Panc1 (cell line): ENCODE measurements around the gene PLB1. TPM values are rescaled to one million over a fixed set of nuclear protein-coding genes. Genes with fewer than 3 reads are reported as not detected.

Experiments
- ATAC-seq: fragments of 200-7000 bp; cut with Tn5 transposase; 2 replicates; pipeline ENCODE4 v1.9.1; 2020; ENCODE audit warnings: mild to moderate bottlenecking, moderate library complexity
- BruUV-seq: library from RNA; stranded (reverse); fragments of 400-500 nt; replicated peaks from 2 replicates; lab custom pipeline; 2021; lab: Mats Ljungman, UMichigan
- CTCF ChIA-PET: fragments of 300-600 bp; sonication (Branson Sonifier 250); formaldehyde crosslinking; loops from one replicate; lab custom pipeline; 2022; ENCODE audit warnings: antibody characterized with exemption; lab: Charles Lee
- POLR2A ChIA-PET: fragments of 300-600 bp; sonication (Branson Sonifier 250); formaldehyde crosslinking; loops from one replicate; lab custom pipeline; 2022; ENCODE audit warnings: antibody characterized with exemption; lab: Charles Lee
- DNase-seq: peaks from one replicate; pipeline ENCODE4 v3.0.0-alpha.2; 2010; ENCODE audit warnings: low read depth, low spot score
- H3K27ac ChIP-seq: 2 replicates; pipeline ENCODE4 v1.5.1; 2011; ENCODE audit warnings: mild to moderate bottlenecking, low read length, inconsistent platforms
- H3K27me3 ChIP-seq: fragments of 200-500 bp; sonication (Bioruptor generic); 2 replicates; pipeline ENCODE4 v1.6.0; 2014; ENCODE audit warnings: low read length, inconsistent platforms; ENCODE audit not compliant: control insufficient read depth, insufficient read depth
- H3K36me3 ChIP-seq: fragments of 200-500 bp; sonication (Bioruptor generic); 2 replicates; pipeline ENCODE4 v1.5.1; 2014; ENCODE audit warnings: inconsistent platforms, mild to moderate bottlenecking, low read length, moderate library complexity; ENCODE audit not compliant: control insufficient read depth, insufficient read depth
- H3K4me1 ChIP-seq: 2 replicates; pipeline ENCODE4 v1.5.1; 2011; ENCODE audit warnings: inconsistent platforms, mild to moderate bottlenecking, low read length, moderate library complexity; ENCODE audit not compliant: control insufficient read depth, insufficient read depth
- H3K4me3 ChIP-seq, 2 experiments: 2 replicates each; pipeline ENCODE4 v1.5.1; 2011 to 2012; ENCODE audit warnings: low read depth in 2 of 2, low read length in 2 of 2, mild to moderate bottlenecking in 2 of 2, inconsistent platforms in 1 of 2, moderate library complexity in 1 of 2
- H3K9me3 ChIP-seq: fragments of 200-500 bp; sonication (Bioruptor generic); 2 replicates; pipeline ENCODE4 v1.5.1; 2014; ENCODE audit warnings: low read depth, mild to moderate bottlenecking, inconsistent platforms, low read length, moderate library complexity; ENCODE audit not compliant: control insufficient read depth, insufficient read depth
- POLR2AphosphoS5 ChIP-seq: IDR thresholded peaks from 2 replicates; pipeline ENCODE4 v1.6.1; 2012; ENCODE audit warnings: mild to moderate bottlenecking, low read depth, low read length, moderate library complexity
- SIN3A ChIP-seq: IDR thresholded peaks from 2 replicates; pipeline ENCODE4 v1.6.1; 2012; ENCODE audit warnings: low read depth, mild to moderate bottlenecking, low read length, moderate library complexity, borderline replicate concordance; ENCODE audit not compliant: insufficient read depth
- TCF7L2 ChIP-seq: IDR thresholded peaks from 2 replicates; pipeline ENCODE4 v1.6.1; 2011; ENCODE audit warnings: mild to moderate bottlenecking, low read depth, low read length, inconsistent platforms
- in situ Hi-C: cut with HindIII; loops from 2 replicates; pipeline ENCODE4 v1.10.0; 2016; ENCODE audit warnings: low sequenced_read_pairs, low pct_unique_long_range_greater_than_20kb
- intact Hi-C: fragments of 100-400 bp; cut with micrococcal nuclease; formaldehyde crosslinking; loops from one replicate; pipeline ENCODE4 v1.10.0; 2022; ENCODE audit not compliant: unreplicated experiment
- total RNA-seq: library from RNA; stranded (reverse); gene quantifications from one replicate; pipeline ENCODE4 v1.2.1, GENCODE V29; 2021; ENCODE audit not compliant: unreplicated experiment
- TF ChIP-seq, protein P1 (sequence below): fragments of 450-650 bp; IDR thresholded peaks from 2 replicates; pipeline ENCODE4 v1.5.1; 2017; ENCODE audit warnings: mild to moderate bottlenecking
- TF ChIP-seq, protein P2 (sequence below), 2 experiments: IDR thresholded peaks; 2 replicates each; pipeline ENCODE4 v1.6.1; 2011 to 2012; ENCODE audit warnings: low read depth in 2 of 2, control low read depth in 1 of 2, low read length in 1 of 2, mild to moderate bottlenecking in 1 of 2, moderate library complexity in 1 of 2; ENCODE audit not compliant: insufficient read depth in 1 of 2

The PLB1 gene
- total RNA-seq, 1 experiment from 2014 or later: 0.80 TPM

DNA sequence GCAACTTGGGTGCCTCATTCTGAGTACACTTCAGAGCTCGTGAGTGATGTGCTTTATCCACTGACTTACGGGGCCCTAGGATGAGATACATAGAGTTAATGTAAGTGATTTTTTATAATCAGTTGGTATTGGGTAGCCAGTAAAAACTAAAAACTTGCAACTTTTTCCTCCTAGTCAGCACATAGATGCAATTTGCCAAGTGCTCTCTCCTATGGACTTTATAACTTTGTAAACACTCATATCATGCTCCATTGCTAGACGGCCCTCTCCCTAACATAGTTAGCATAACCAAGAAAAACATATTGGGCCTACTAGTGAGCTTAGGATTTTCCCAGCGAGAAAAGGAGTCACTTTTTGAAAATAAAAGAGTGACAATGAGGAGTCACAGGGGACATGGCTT, 60.4 kb downstream of the PLB1 start:
- H3K27ac ChIP-seq: no peak overlapping the region
- no peak for TF ChIP-seq POLR2AphosphoS5
- intact Hi-C loops (no loop called here), in situ Hi-C loops (no loop called here)
- BruUV-seq: no TSS peak
- ATAC-seq: no peak
- no peaks in the 10 kb centered on the region for H3K36me3 ChIP-seq
- CTCF ChIA-PET: no interaction called here
- H3K9me3 ChIP-seq: no peaks in the 10 kb centered on the region
- no peaks in the 10 kb centered on the region for H3K4me1 ChIP-seq
- H3K27me3 ChIP-seq: no peaks in the 10 kb centered on the region
- no peak overlapping the region for H3K4me3 ChIP-seq
- POLR2A ChIA-PET: no interaction called here
- no peak for DNase-seq

DNA sequence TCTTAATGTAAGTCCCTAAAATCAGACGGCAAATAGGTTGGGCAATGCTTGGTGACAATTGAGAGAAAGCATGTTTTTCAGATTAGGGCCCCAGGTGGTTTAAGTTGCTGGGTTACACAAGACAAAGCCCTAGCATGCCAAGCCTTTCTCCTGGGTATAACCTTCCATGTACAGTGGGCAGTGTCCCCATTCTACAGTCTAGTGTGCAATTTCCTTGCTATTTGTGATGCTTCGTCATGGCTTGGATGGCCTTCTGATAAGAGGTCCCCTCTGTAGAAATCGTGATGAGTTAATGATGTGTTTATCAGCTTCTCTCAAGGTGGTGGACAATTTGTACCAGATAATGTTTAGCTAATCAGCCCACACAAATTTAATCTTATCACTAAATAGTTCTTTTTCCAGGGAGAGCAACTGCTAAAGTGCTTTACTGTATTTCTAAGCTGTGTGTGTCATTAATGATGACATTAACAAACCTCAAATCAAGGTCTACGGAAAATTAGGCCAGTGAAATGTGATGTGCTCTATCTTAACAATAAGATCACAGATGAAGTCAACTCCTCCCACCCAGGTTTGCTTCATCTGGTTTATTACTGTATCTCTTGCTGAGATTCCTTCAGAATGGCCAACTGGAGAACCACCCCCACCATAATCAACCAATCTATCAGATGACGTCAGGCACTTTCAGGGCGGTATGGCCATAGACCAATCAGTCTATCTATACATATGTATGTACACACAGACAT, 61.7 kb downstream of the PLB1 start:
- no peak overlapping the region for H3K27ac ChIP-seq
- TF ChIP-seq TCF7L2: no peak
- TF ChIP-seq, protein P1, sequence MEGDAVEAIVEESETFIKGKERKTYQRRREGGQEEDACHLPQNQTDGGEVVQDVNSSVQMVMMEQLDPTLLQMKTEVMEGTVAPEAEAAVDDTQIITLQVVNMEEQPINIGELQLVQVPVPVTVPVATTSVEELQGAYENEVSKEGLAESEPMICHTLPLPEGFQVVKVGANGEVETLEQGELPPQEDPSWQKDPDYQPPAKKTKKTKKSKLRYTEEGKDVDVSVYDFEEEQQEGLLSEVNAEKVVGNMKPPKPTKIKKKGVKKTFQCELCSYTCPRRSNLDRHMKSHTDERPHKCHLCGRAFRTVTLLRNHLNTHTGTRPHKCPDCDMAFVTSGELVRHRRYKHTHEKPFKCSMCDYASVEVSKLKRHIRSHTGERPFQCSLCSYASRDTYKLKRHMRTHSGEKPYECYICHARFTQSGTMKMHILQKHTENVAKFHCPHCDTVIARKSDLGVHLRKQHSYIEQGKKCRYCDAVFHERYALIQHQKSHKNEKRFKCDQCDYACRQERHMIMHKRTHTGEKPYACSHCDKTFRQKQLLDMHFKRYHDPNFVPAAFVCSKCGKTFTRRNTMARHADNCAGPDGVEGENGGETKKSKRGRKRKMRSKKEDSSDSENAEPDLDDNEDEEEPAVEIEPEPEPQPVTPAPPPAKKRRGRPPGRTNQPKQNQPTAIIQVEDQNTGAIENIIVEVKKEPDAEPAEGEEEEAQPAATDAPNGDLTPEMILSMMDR: no peak
- TF ChIP-seq, protein P2, sequence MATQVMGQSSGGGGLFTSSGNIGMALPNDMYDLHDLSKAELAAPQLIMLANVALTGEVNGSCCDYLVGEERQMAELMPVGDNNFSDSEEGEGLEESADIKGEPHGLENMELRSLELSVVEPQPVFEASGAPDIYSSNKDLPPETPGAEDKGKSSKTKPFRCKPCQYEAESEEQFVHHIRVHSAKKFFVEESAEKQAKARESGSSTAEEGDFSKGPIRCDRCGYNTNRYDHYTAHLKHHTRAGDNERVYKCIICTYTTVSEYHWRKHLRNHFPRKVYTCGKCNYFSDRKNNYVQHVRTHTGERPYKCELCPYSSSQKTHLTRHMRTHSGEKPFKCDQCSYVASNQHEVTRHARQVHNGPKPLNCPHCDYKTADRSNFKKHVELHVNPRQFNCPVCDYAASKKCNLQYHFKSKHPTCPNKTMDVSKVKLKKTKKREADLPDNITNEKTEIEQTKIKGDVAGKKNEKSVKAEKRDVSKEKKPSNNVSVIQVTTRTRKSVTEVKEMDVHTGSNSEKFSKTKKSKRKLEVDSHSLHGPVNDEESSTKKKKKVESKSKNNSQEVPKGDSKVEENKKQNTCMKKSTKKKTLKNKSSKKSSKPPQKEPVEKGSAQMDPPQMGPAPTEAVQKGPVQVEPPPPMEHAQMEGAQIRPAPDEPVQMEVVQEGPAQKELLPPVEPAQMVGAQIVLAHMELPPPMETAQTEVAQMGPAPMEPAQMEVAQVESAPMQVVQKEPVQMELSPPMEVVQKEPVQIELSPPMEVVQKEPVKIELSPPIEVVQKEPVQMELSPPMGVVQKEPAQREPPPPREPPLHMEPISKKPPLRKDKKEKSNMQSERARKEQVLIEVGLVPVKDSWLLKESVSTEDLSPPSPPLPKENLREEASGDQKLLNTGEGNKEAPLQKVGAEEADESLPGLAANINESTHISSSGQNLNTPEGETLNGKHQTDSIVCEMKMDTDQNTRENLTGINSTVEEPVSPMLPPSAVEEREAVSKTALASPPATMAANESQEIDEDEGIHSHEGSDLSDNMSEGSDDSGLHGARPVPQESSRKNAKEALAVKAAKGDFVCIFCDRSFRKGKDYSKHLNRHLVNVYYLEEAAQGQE (IDR thresholded peaks at IDR 0.05; ENCODE audit: insufficient read depth in 1 of 2, low read depth in 2 of 2, low read length in 1 of 2): no peak
- no peak for TF ChIP-seq SIN3A
- intact Hi-C loops (no loop called here), in situ Hi-C loops (no loop called here)
- H3K36me3 ChIP-seq: no peaks in the 10 kb centered on the region
- DNase-seq (no peak), ATAC-seq (no peak)
- H3K27me3 ChIP-seq: no peaks in the 10 kb centered on the region
- no peaks in the 10 kb centered on the region for H3K9me3 ChIP-seq
- H3K4me3 ChIP-seq: no peak overlapping the region
- ChIA-PET CTCF (interaction anchor here (0.6 kb wide), 2 partner anchors 36 to 1229 kb away, joined by 3 to 5 read pairs; no protein-coding TSS in a partner anchor), POLR2A (no interaction called here)
- H3K4me1 ChIP-seq: no peaks in the 10 kb centered on the region
- BruUV-seq: no TSS peak

DNA sequence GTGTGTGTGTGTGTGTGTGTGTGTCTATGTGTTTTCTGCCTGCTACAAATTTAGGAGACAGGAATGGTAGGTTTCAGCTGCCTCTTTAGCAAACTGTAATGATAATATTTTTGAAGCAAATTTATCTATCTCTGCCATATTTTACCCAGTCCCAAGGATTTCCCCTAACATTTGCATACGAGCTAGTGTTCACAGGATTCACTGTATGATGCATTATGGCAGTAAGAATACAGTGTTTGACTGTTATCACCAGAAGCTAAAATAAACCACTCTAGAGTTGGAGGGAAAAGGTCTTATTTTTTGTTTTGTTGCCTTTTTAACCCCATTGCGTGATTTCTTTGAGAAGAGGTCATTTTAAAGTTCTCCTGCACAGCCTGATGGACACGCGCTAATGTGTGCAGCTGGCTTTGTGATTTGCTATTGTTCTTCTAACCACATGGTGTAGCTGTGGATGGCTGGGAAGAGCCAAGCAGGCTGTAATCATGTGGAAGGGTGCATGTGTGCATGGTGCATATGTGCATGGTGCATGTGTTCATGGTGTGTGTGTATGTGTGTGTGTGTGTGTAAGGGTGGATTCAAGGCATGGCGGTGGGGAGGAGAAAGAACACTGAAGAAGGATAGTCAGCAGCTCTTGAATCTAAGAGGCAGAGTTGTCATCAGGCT, 62.4 kb downstream of the PLB1 start:
- Histone ChIP-seq H3K9me3 (no peaks in the 10 kb centered on the region), H3K4me3 (no peak overlapping the region), H3K27me3 (no peaks in the 10 kb centered on the region), H3K27ac (no peak overlapping the region), H3K36me3 (no peaks in the 10 kb centered on the region), H3K4me1 (no peaks in the 10 kb centered on the region)
- DNase-seq (no peak), ATAC-seq (no peak)
- ChIA-PET CTCF (interaction anchor here (0.6 kb wide), 1 partner anchor 35 kb away, joined by 3 read pairs; no protein-coding TSS in a partner anchor), POLR2A (no interaction called here)
- BruUV-seq: no TSS peak
- TF ChIP-seq TCF7L2 (no peak), SIN3A (no peak), POLR2AphosphoS5 (no peak)
- TF ChIP-seq, protein P2 (IDR thresholded peaks at IDR 0.05; ENCODE audit: insufficient read depth in 1 of 2, low read depth in 2 of 2, low read length in 1 of 2): no peak
- TF ChIP-seq, protein P1: no peak
- intact Hi-C loops (no loop called here), in situ Hi-C loops (no loop called here)
